ENCODE data around the gene PGBD1. TPM values are rescaled to one million over a fixed set of nuclear protein-coding genes. Genes with fewer than 3 reads are reported as not detected.

Gene PGBD1
- total and polyA plus RNA-seq, 2 donors (not counting 1 experiment from before 2014, with no cell fraction given): 0.55 to 2.4 TPM

DNA sequence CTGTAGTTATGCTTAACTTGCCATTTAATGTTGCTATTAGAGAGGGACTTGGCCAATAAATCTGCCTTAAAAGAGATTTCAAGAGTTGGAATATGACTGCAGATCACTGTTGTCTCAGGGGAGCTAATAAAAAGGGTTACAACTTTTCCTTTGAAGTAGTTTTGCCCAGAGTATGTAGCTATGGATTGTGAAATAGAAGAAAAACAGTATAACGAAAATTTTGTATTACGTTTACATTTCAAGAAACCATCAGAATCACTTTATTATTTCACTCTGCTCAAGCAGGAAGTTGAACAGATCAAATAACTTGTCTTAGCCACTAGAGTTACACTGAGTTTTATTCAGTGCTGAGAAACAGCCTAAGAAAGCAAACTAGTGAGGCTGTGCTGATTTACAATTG lies 17.4 kb upstream of the PGBD1 start:
- H3K27me3 Mint-ChIP-seq: no peaks in the 10 kb centered on the region
- Histone ChIP-seq H3K4me3 (ENCODE audit: control extremely low read depth in 1 of 5, extremely low read depth in 1 of 5, insufficient read depth in 1 of 5, low read depth in 2 of 5, low read length in 4 of 5) (no peak overlapping the region), H3K4me1 (ENCODE audit: control insufficient read depth in 2 of 2, insufficient read depth in 2 of 2, low read length in 2 of 2) (peaks cover 15 to 18% of the 10 kb centered on the region in 2 donors), H3K27ac (ENCODE audit: low read length in 2 of 2) (no peak overlapping the region), H3K9me3 (ENCODE audit: control extremely low read depth in 1 of 3, control insufficient read depth in 2 of 3, insufficient read depth in 1 of 3, low read length in 2 of 3) (peaks cover 0 to 8% (median 6%) of the 10 kb centered on the region in 3 donors), H4K20me1 (ENCODE audit: control insufficient read depth, insufficient read depth, low read length, poor library complexity, severe bottlenecking) (no peaks in the 10 kb centered on the region), H2AFZ (ENCODE audit: insufficient read depth, low read depth, low read length, poor library complexity, severe bottlenecking) (no peak overlapping the region), H3K9ac (ENCODE audit: low read length) (no peak overlapping the region), H3K27me3 (replicated peaks in 1 of 4; ENCODE audit: control extremely low read depth in 1 of 4, control insufficient read depth in 3 of 4, insufficient read depth in 4 of 4, low read length in 3 of 4) (peaks cover 0 to 7% (median 0%) of the 10 kb centered on the region in 4 experiments), H3K4me2 (replicated peaks; ENCODE audit: low read depth, low read length, poor library complexity, severe bottlenecking) (no peak overlapping the region), H3K79me2 (ENCODE audit: control insufficient read depth, insufficient read depth, low read length) (peaks cover 24% of the 10 kb centered on the region), H3K36me3 (replicated peaks in 1 of 2; ENCODE audit: control extremely low read depth in 1 of 2, control insufficient read depth in 1 of 2, extremely low read depth in 1 of 2, insufficient read depth in 2 of 2, low read length in 1 of 2) (no peaks in the 10 kb centered on the region)
- TF ChIP-seq, protein P1, sequence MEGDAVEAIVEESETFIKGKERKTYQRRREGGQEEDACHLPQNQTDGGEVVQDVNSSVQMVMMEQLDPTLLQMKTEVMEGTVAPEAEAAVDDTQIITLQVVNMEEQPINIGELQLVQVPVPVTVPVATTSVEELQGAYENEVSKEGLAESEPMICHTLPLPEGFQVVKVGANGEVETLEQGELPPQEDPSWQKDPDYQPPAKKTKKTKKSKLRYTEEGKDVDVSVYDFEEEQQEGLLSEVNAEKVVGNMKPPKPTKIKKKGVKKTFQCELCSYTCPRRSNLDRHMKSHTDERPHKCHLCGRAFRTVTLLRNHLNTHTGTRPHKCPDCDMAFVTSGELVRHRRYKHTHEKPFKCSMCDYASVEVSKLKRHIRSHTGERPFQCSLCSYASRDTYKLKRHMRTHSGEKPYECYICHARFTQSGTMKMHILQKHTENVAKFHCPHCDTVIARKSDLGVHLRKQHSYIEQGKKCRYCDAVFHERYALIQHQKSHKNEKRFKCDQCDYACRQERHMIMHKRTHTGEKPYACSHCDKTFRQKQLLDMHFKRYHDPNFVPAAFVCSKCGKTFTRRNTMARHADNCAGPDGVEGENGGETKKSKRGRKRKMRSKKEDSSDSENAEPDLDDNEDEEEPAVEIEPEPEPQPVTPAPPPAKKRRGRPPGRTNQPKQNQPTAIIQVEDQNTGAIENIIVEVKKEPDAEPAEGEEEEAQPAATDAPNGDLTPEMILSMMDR (IDR thresholded peaks at IDR 0.05): no peak
- TF ChIP-seq EZH2 (IDR thresholded peaks at IDR 0.05; ENCODE audit: borderline replicate concordance, insufficient read depth, low read depth, low read length, poor library complexity, severe bottlenecking): no peak
- peaks cover 6% of the 10 kb centered on the region for H3K4me1 Mint-ChIP-seq
- no CpG with 5 or more reads among the region's 2 CpGs for WGBS (ENCODE audit: insufficient coverage)
- H3K4me3 Mint-ChIP-seq: no peak overlapping the region
- H3K9me3 Mint-ChIP-seq (ENCODE audit: insufficient read depth): no peaks in the 10 kb centered on the region
- no peak for DNase-seq
- ChIA-PET POLR2A (no interaction called here), CTCF (no interaction called here)
- no peak for ATAC-seq (ENCODE audit: low read depth)
- intact Hi-C loops (cut with micrococcal nuclease): no loop called here
- no peak overlapping the region for H3K27ac Mint-ChIP-seq

DNA sequence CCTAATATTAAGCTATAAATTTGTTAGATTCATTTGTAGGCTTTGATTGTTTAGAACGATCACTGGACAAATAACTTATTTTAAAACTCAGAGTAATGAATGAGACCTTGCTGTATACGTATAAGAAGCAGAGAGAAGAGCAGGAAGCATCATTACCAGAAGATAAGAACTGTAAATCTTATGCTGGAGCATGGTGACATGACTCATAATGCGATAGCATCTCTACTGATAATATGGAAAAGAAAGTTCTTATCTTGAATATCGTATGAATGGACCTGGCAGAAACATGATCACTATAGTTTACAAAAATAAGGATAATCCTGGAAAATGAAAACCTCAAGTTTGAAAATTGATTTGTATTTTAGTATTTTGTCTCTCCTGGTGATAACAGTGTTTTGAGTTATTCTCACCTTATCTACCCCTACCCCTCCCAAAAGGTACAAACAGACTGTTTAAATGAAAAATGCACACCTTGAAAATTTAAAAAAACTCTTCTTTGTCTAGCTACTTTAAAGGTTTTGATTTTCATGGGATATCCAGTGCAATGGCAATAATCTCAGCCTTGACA lies 16.5 kb upstream of the PGBD1 start:
- H3K27me3 ChIP-seq (replicated peaks in 1 of 4; ENCODE audit: control extremely low read depth in 1 of 4, control insufficient read depth in 3 of 4, insufficient read depth in 4 of 4, low read length in 3 of 4): peaks cover 0 to 7% (median 0%) of the 10 kb centered on the region in 4 experiments
- DNase-seq: no peak
- Mint-ChIP-seq H3K4me3 (no peak overlapping the region), H3K27ac (no peak overlapping the region), H3K4me1 (peaks cover 7% of the 10 kb centered on the region), H3K9me3 (ENCODE audit: insufficient read depth) (no peaks in the 10 kb centered on the region), H3K27me3 (no peaks in the 10 kb centered on the region)
- WGBS (ENCODE audit: insufficient coverage): 100% methylated on average over 1 of the region's 4 CpGs
- H3K9me3 ChIP-seq (ENCODE audit: control extremely low read depth in 1 of 3, control insufficient read depth in 2 of 3, insufficient read depth in 1 of 3, low read length in 2 of 3): no peaks in the 10 kb centered on the region
- H3K4me3 ChIP-seq (ENCODE audit: control extremely low read depth in 1 of 5, extremely low read depth in 1 of 5, insufficient read depth in 1 of 5, low read depth in 2 of 5, low read length in 4 of 5): no peak overlapping the region
- H3K9ac ChIP-seq (ENCODE audit: low read length): no peak overlapping the region
- POLR2A ChIA-PET: interaction anchor here (0.5 to 1.3 kb wide), 4 partner anchors 18 to 371 kb away, joined by 3 to 5 read pairs (median 4); a partner anchor contains a TSS
- H3K27ac ChIP-seq (ENCODE audit: low read length in 2 of 2): no peak overlapping the region
- intact Hi-C loops (cut with micrococcal nuclease): loop anchor here (5.0 kb wide), 2 partner anchors 143 to 878 kb away; partner anchors contain the start of genes ZNF391 and ZSCAN16
- no peak for ATAC-seq (ENCODE audit: low read depth)
- TF ChIP-seq, protein P1 (IDR thresholded peaks at IDR 0.05): no peak
- TF ChIP-seq EZH2 (IDR thresholded peaks at IDR 0.05; ENCODE audit: borderline replicate concordance, insufficient read depth, low read depth, low read length, poor library complexity, severe bottlenecking): no peak
- no peak overlapping the region for H2AFZ ChIP-seq (ENCODE audit: insufficient read depth, low read depth, low read length, poor library complexity, severe bottlenecking)
- CTCF ChIA-PET: interaction anchor here (0.8 to 1.0 kb wide), 2 partner anchors 11 to 119 kb away, joined by 3 read pairs; no protein-coding TSS in a partner anchor
- no peaks in the 10 kb centered on the region for H4K20me1 ChIP-seq (ENCODE audit: control insufficient read depth, insufficient read depth, low read length, poor library complexity, severe bottlenecking)
- H3K36me3 ChIP-seq (replicated peaks in 1 of 2; ENCODE audit: control extremely low read depth in 1 of 2, control insufficient read depth in 1 of 2, extremely low read depth in 1 of 2, insufficient read depth in 2 of 2, low read length in 1 of 2): no peaks in the 10 kb centered on the region
- no peak overlapping the region for H3K4me2 ChIP-seq (replicated peaks; ENCODE audit: low read depth, low read length, poor library complexity, severe bottlenecking)
- H3K4me1 ChIP-seq (ENCODE audit: control insufficient read depth in 2 of 2, insufficient read depth in 2 of 2, low read length in 2 of 2): peaks cover 10 to 18% of the 10 kb centered on the region in 2 donors
- H3K79me2 ChIP-seq (ENCODE audit: control insufficient read depth, insufficient read depth, low read length): peaks cover 24% of the 10 kb centered on the region

Data from B cell (primary cell).